Tibial nerve (tissue), 4 donors: ENCODE data around the gene VSTM2L. TPM values are rescaled to one million over a fixed set of nuclear protein-coding genes. Genes with fewer than 3 reads are reported as not detected.

ENCODE experiments used
- DNase-seq, 2 donors: peaks; one replicate each; pipeline ENCODE4 v3.0.0-alpha.2; 2019; ENCODE audit warnings: low spot score in 2 of 2
- H3K27ac ChIP-seq, 4 donors: fragments of 200-600 bp; sonication (generic) in 3 of 4; one replicate each; pipeline ENCODE4 v1.5.1; 2017 to 2019; ENCODE audit warnings: mild to moderate bottlenecking in 1 of 4
- H3K27me3 ChIP-seq, 2 donors: fragments of 200-600 bp; sonication (generic) in 1 of 2; one replicate each; pipeline versions ENCODE4 v1.5.1 to v1.6.0; 2017 to 2019
- H3K36me3 ChIP-seq, 3 donors: fragments of 200-600 bp; sonication (generic); one replicate each; pipeline ENCODE4 v1.5.1; 2018 to 2019
- H3K4me1 ChIP-seq, 4 donors: fragments of 200-600 bp; sonication (generic) in 3 of 4; one replicate each; pipeline ENCODE4 v1.5.1; 2017 to 2019
- H3K4me3 ChIP-seq, 4 donors: fragments of 200-600 bp; sonication (generic) in 3 of 4; one replicate each; pipeline ENCODE4 v1.5.1; 2017 to 2019; ENCODE audit warnings: mild to moderate bottlenecking in 1 of 4, moderate library complexity in 1 of 4
- H3K9me3 ChIP-seq, 4 donors: fragments of 200-600 bp; sonication (generic) in 3 of 4; one replicate each; pipeline ENCODE4 v1.5.1; 2017 to 2019
- CTCF ChIP-seq, 5 experiments: fragments of 200-600 bp in 3 of 5; fragments of 450-650 bp in 2 of 5; sonication (generic) in 3 of 5; IDR thresholded peaks; one replicate each; pipeline ENCODE4 v1.5.1; 2016 to 2019; ENCODE audit warnings: antibody characterized with exemption in 5 of 5, mild to moderate bottlenecking in 3 of 5, moderate library complexity in 2 of 5
- EP300 ChIP-seq, 2 donors: sonication (generic); formaldehyde crosslinking; IDR thresholded peaks; one replicate each; pipeline ENCODE4 v1.6.1; 2017; ENCODE audit warnings: antibody characterized with exemption in 2 of 2, mild to moderate bottlenecking in 1 of 2
- POLR2A ChIP-seq, 2 donors: fragments of 450-650 bp; IDR thresholded peaks; one replicate each; pipeline ENCODE4 v1.6.1; 2017; ENCODE audit warnings: antibody characterized with exemption in 2 of 2, mild to moderate bottlenecking in 2 of 2, moderate library complexity in 2 of 2
- WGBS, 2 donors: methylation state at CpG; one replicate each; pipeline ENCODE4 v1.1.5; 2018; 5-methylcytosine and 5-hydroxymethylcytosine counted together
- total RNA-seq, 4 donors: library from RNA; depleted of rRNA; stranded (reverse); fragments of >200 nt; gene quantifications; one replicate each; pipeline ENCODE4 v1.1.0, GENCODE V29; 2016

Gene VSTM2L
- total RNA-seq, 4 donors from 2014 or later = 0.44 TPM; not detected in 3

- H3K9me3 ChIP-seq = no peaks in the 10 kb centered on the region
- WGBS, 2 donors = 75 to 87% methylated on average over 22 to 26 of the region's 27 CpGs
- H3K27me3 ChIP-seq = no peaks in the 10 kb centered on the region
- DNase-seq = no peak
- no peaks in the 10 kb centered on the region for H3K4me1 ChIP-seq
- no peak overlapping the region for H3K4me3 ChIP-seq
- no peak overlapping the region for H3K27ac ChIP-seq
- H3K36me3 ChIP-seq = no peaks in the 10 kb centered on the region
- TF ChIP-seq EP300 (IDR thresholded peaks at IDR 0.05) = no peak
- no peak for TF ChIP-seq CTCF (IDR thresholded peaks at IDR 0.05)
- TF ChIP-seq POLR2A (IDR thresholded peaks at IDR 0.05) = no peak
Observed at GRCh38 chr20:37931153-37931922, 28.4 kb downstream of the VSTM2L start.

GRCh38 chr20:37932074-37932473 lies 29.1 kb downstream of the VSTM2L start:
- TF ChIP-seq CTCF (IDR thresholded peaks at IDR 0.05) (no peak), EP300 (IDR thresholded peaks at IDR 0.05) (no peak), POLR2A (IDR thresholded peaks at IDR 0.05) (no peak)
- no peak overlapping the region for H3K4me3 ChIP-seq
- H3K27ac ChIP-seq = no peak overlapping the region
- H3K27me3 ChIP-seq = no peaks in the 10 kb centered on the region
- H3K9me3 ChIP-seq = no peaks in the 10 kb centered on the region
- H3K36me3 ChIP-seq = no peaks in the 10 kb centered on the region
- H3K4me1 ChIP-seq = no peaks in the 10 kb centered on the region
- 83 to 87% methylated on average over 8 of the region's 8 CpGs for WGBS, 2 donors
- DNase-seq = no peak

- WGBS, 2 donors = 48 to 49% methylated on average over 4 of the region's 4 CpGs
Observed at GRCh38 chr20:37932919-37933318, 30.0 kb downstream of the VSTM2L start.

DNA sequence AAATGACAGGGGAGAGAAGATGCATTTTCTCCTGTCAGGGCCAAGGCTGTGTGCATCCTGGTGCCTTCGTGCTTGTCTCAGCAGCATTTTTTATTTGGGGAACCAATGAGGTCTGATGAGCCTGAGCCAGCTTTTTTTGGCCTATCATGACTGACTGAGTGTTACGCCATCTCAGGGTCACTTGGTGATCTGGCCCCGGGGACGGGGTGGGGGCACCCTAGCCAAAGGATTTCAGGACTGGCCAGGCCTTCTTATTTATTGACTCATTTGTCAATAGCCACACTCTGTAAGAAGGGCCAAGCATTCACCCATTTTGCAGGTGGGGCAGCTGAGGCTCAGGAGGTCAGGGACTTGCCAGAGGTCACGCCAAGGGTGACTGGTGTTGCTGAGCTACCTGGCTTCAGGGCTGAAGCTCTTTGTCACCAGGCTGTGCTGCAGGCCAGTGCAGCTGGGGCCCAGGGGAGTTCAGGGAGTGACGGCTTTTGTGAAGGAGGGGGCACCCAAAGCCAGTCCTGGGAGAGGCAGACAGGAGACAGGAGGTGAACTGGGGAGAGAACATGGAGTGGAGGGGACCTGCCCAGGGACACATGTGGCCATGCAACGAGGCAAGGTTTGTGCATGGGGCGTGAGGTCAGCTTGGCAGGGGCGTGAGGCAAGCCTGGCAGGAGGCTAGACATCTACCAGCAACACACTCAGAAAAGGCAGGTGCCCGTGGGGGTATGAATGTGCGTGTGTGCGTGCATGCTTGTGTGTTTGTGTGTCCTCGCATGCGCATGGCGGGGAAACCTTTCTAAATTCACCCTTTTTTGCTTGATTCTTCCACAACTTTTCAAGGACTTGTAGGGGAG lies 31.1 kb downstream of the VSTM2L start:
- H3K4me1 ChIP-seq = no peaks in the 10 kb centered on the region
- no peaks in the 10 kb centered on the region for H3K9me3 ChIP-seq
- H3K27ac ChIP-seq = no peak overlapping the region
- H3K36me3 ChIP-seq = no peaks in the 10 kb centered on the region
- TF ChIP-seq CTCF (IDR thresholded peaks at IDR 0.05) (no peak), POLR2A (IDR thresholded peaks at IDR 0.05) (no peak), EP300 (IDR thresholded peaks at IDR 0.05) (no peak)
- WGBS, 2 donors = 80 to 82% methylated on average over 15 of the region's 15 CpGs
- DNase-seq = no peak
- no peaks in the 10 kb centered on the region for H3K27me3 ChIP-seq
- no peak overlapping the region for H3K4me3 ChIP-seq

More at GRCh38 chr20:37932919-37933318, 30.0 kb downstream of the VSTM2L start:
- Histone ChIP-seq H3K27me3 (no peaks in the 10 kb centered on the region), H3K27ac (no peak overlapping the region), H3K36me3 (no peaks in the 10 kb centered on the region), H3K9me3 (no peaks in the 10 kb centered on the region), H3K4me3 (no peak overlapping the region), H3K4me1 (no peaks in the 10 kb centered on the region)
- DNase-seq = no peak
- TF ChIP-seq CTCF (IDR thresholded peaks at IDR 0.05) (no peak), POLR2A (IDR thresholded peaks at IDR 0.05) (no peak), EP300 (IDR thresholded peaks at IDR 0.05) (no peak)
